H1 (cell line): ENCODE results near the gene PPAT. TPM values are rescaled to one million over a fixed set of nuclear protein-coding genes. Genes with fewer than 3 reads are reported as not detected.

Experiments
- CTCF ChIA-PET: fragments of 300-600 bp; sonication (Branson Sonifier 250); formaldehyde crosslinking; loops from one replicate; lab custom pipeline; 2021; ENCODE audit not compliant: partially characterized antibody; lab: Charles Lee
- POLR2A ChIA-PET: fragments of 300-600 bp; sonication (Branson Sonifier 250); formaldehyde crosslinking; loops from one replicate; lab custom pipeline; 2021; ENCODE audit warnings: inconsistent platforms; ENCODE audit not compliant: partially characterized antibody; lab: Charles Lee
- DNase-seq, 2 experiments: peaks; one replicate each; pipeline versions ENCODE4 v3.0.0 to v3.0.0-alpha.2; 2010 to 2022; ENCODE audit warnings: low spot score in 2 of 2, low read depth in 1 of 2, mixed read lengths in 1 of 2
- FAIRE-seq: peaks from 2 replicates; lab custom pipeline; 2011; peaks lifted over from hg19 to GRCh38; lab: Jason Lieb, UNC
- H2AFZ ChIP-seq: 2 replicates; pipeline ENCODE4 v1.8.1; 2012; ENCODE audit warnings: low read length, inconsistent platforms
- H2AK5ac ChIP-seq: 2 replicates; pipeline ENCODE4 v1.6.1; 2013; ENCODE audit warnings: low read depth, low read length
- H2BK120ac ChIP-seq: replicated peaks from 2 replicates; pipeline ENCODE3; 2013; ENCODE audit warnings: low read depth, low read length, inconsistent platforms
- H2BK12ac ChIP-seq: 2 replicates; pipeline ENCODE4 v1.6.1; 2013; ENCODE audit warnings: low read depth, low read length
- H2BK15ac ChIP-seq: 2 replicates; pipeline ENCODE4 v1.6.1; 2013; ENCODE audit warnings: low read length
- H2BK20ac ChIP-seq: 2 replicates; pipeline ENCODE4 v1.6.1; 2013; ENCODE audit warnings: low read length
- H2BK5ac ChIP-seq: 2 replicates; pipeline ENCODE4 v1.6.1; 2013; ENCODE audit warnings: low read depth, low read length
- H3K14ac ChIP-seq: 2 replicates; pipeline ENCODE4 v1.6.1; 2013; ENCODE audit warnings: inconsistent platforms; ENCODE audit not compliant: insufficient read length
- H3K18ac ChIP-seq: 2 replicates; pipeline ENCODE4 v1.6.1; 2013; ENCODE audit warnings: low read length; ENCODE audit errors: extremely low read depth
- H3K23ac ChIP-seq: 2 replicates; pipeline ENCODE4 v1.6.1; 2013; ENCODE audit warnings: inconsistent platforms; ENCODE audit not compliant: insufficient read length
- H3K23me2 ChIP-seq: 2 replicates; pipeline ENCODE4 v1.6.1; 2013; ENCODE audit warnings: low read depth, low read length
- H3K27ac ChIP-seq: 2 replicates; pipeline ENCODE4 v1.6.1; 2011; ENCODE audit warnings: low read depth, low read length, inconsistent platforms
- H3K27me3 ChIP-seq, 4 experiments: replicated peaks in 1 of 4; 1 replicate in 1 of 4; 2 replicates in 3 of 4; pipeline versions ENCODE4 v1.6.1 to v1.8.1; 2011 to 2013; ENCODE audit warnings: low read length in 3 of 4, mild to moderate bottlenecking in 3 of 4, inconsistent platforms in 2 of 4, mixed read lengths in 2 of 4, moderate library complexity in 1 of 4; ENCODE audit not compliant: control insufficient read depth in 3 of 4, insufficient read depth in 3 of 4; ENCODE audit errors: extremely low read depth in 1 of 4
- H3K36me3 ChIP-seq, 4 experiments: 2 replicates each; pipeline versions ENCODE4 v1.6.1 to v1.8.1; 2011 to 2013; ENCODE audit warnings: mild to moderate bottlenecking in 4 of 4, low read length in 3 of 4, moderate library complexity in 2 of 4, control low read depth in 1 of 4, inconsistent platforms in 1 of 4; ENCODE audit not compliant: insufficient read depth in 4 of 4, control insufficient read depth in 2 of 4
- H3K4ac ChIP-seq: replicated peaks from 2 replicates; pipeline ENCODE3; 2013; ENCODE audit warnings: low read length, low read depth, mixed read lengths, inconsistent platforms; ENCODE audit not compliant: insufficient read length
- H3K4me1 ChIP-seq, 4 experiments: replicated peaks in 1 of 4; 1 replicate in 1 of 4; 2 replicates in 3 of 4; pipeline versions ENCODE4 v1.6.1 to v1.8.1; 2011 to 2013; ENCODE audit warnings: low read length in 3 of 4, inconsistent platforms in 2 of 4, mixed read lengths in 1 of 4; ENCODE audit not compliant: insufficient read depth in 4 of 4, control insufficient read depth in 3 of 4
- H3K4me2 ChIP-seq, 2 experiments: 2 replicates each; pipeline versions ENCODE4 v1.6.1 to v1.8.1; 2011 to 2013; ENCODE audit warnings: low read depth in 2 of 2, low read length in 2 of 2, control low read depth in 1 of 2, inconsistent platforms in 1 of 2, mild to moderate bottlenecking in 1 of 2; ENCODE audit not compliant: insufficient read depth in 1 of 2
- H3K4me3 ChIP-seq, 4 experiments: fragments of 200-600, 300-600 bp in 1 of 4; sonication (generic), shearing (Covaris generic), sonication (Bioruptor Twin) in 1 of 4; 2 replicates each; pipeline versions ENCODE4 v1.5.1 to v1.8.1; 2011 to 2016; ENCODE audit warnings: low read length in 4 of 4, low read depth in 3 of 4, control low read depth in 2 of 4, inconsistent platforms in 2 of 4, mild to moderate bottlenecking in 2 of 4, mixed read lengths in 1 of 4, moderate library complexity in 1 of 4; ENCODE audit not compliant: insufficient read depth in 2 of 4; ENCODE audit errors: extremely low read depth in 1 of 4
- H3K56ac ChIP-seq: replicated peaks from 2 replicates; pipeline ENCODE3; 2013; ENCODE audit warnings: low read depth, mild to moderate bottlenecking, mixed read lengths, low read length, inconsistent platforms; ENCODE audit not compliant: insufficient read length
- H3K79me1 ChIP-seq: 2 replicates; pipeline ENCODE4 v1.6.1; 2013; ENCODE audit warnings: low read depth, low read length, control low read depth
- H3K79me2 ChIP-seq, 2 experiments: 2 replicates each; pipeline versions ENCODE4 v1.6.1 to v1.8.1; 2012 to 2013; ENCODE audit warnings: low read length in 2 of 2, mild to moderate bottlenecking in 2 of 2, inconsistent platforms in 1 of 2; ENCODE audit not compliant: insufficient read depth in 2 of 2, control insufficient read depth in 1 of 2
- H3K9ac ChIP-seq, 4 experiments: replicated peaks in 1 of 4; 1 replicate in 1 of 4; 2 replicates in 3 of 4; pipeline versions ENCODE4 v1.6.1 to v1.8.1; 2011 to 2013; ENCODE audit warnings: low read depth in 3 of 4, low read length in 3 of 4, control low read depth in 2 of 4, mild to moderate bottlenecking in 2 of 4, moderate library complexity in 2 of 4, inconsistent platforms in 1 of 4; ENCODE audit errors: extremely low read depth in 1 of 4
- H3K9me3 ChIP-seq, 2 experiments: 2 replicates each; pipeline versions ENCODE4 v1.6.1 to v1.8.1; 2012 to 2013; ENCODE audit warnings: mild to moderate bottlenecking in 2 of 2, moderate library complexity in 2 of 2, control low read depth in 1 of 2, inconsistent platforms in 1 of 2, low read depth in 1 of 2, low read length in 1 of 2, mixed read lengths in 1 of 2; ENCODE audit not compliant: insufficient read depth in 2 of 2
- H4K20me1 ChIP-seq, 2 experiments: replicated peaks in 1 of 2; 2 replicates each; pipeline versions ENCODE3 to v1.8.1; 2011 to 2013; ENCODE audit warnings: inconsistent platforms in 2 of 2, low read length in 2 of 2, mild to moderate bottlenecking in 1 of 2; ENCODE audit not compliant: insufficient read depth in 2 of 2, control insufficient read depth in 1 of 2
- H4K5ac ChIP-seq: 2 replicates; pipeline ENCODE4 v1.6.1; 2013; ENCODE audit warnings: low read length, low read depth, mixed read lengths, inconsistent platforms; ENCODE audit not compliant: insufficient read length
- H4K8ac ChIP-seq: 2 replicates; pipeline ENCODE4 v1.8.0; 2013; ENCODE audit warnings: mild to moderate bottlenecking, moderate library complexity, low read length, inconsistent platforms; ENCODE audit not compliant: insufficient read depth; ENCODE audit errors: extremely low read depth
- H4K91ac ChIP-seq: replicated peaks from 2 replicates; pipeline ENCODE3; 2013; ENCODE audit warnings: low read length, mixed read lengths, inconsistent platforms; ENCODE audit not compliant: insufficient read length
- BRCA1 ChIP-seq: IDR thresholded peaks from 2 replicates; pipeline ENCODE4 v1.6.1; 2012; ENCODE audit warnings: low read depth, low read length, improper control_type of control experiment
- CEBPB ChIP-seq: IDR thresholded peaks from 2 replicates; pipeline ENCODE4 v1.6.1; 2012; ENCODE audit warnings: low read depth, low read length
- PHF8 ChIP-seq: fragments of 200-600 bp; sonication (generic); conservative IDR thresholded peaks from 2 replicates; pipeline ENCODE4 v1.7.1; 2012; ENCODE audit warnings: low read depth, mild to moderate bottlenecking, inconsistent platforms, low read length, moderate library complexity
- WGBS, 2 experiments: shearing (Covaris generic) in 1 of 2; methylation state at CpG; one replicate each; pipeline versions ENCODE4 v1.1.6 to v1.1.7; 2013 to 2015; ENCODE audit warnings: low lambda C conversion rate in 2 of 2, mixed read lengths in 2 of 2, inconsistent platforms in 1 of 2, low coverage in 1 of 2, missing lambda C conversion rate in 1 of 2; ENCODE audit not compliant: insufficient replicate concordance in 2 of 2, insufficient coverage in 1 of 2, insufficient read length in 1 of 2; ENCODE audit errors: extremely low coverage in 1 of 2, missing lambda C conversion rate in 1 of 2; 5-methylcytosine and 5-hydroxymethylcytosine counted together
- polyA plus RNA-seq, 7 experiments: library from polyadenylated mRNA; depleted of rRNA in 3 of 7; stranded (reverse) in 5 of 7; unstranded in 2 of 7; fragments of >200 nt in 5 of 7; fragments of 200-250 nt in 2 of 7; gene quantifications; 1 replicate in 5 of 7; 2 replicates in 1 of 7; 4 replicates in 1 of 7; pipeline versions ENCODE4 v1.2.1 to v1.2.3, GENCODE V29; 2011 to 2013; ENCODE audit warnings: missing spikeins in 2 of 7, mixed read lengths in 2 of 7
- total RNA-seq: library from RNA; stranded (reverse); fragmentation: NEBNext Ultra II Directional; extraction: Animal tissue kit (Norgen Biotek cat#: 25700); gene quantifications from 2 replicates; pipeline ENCODE4 v1.2.1, GENCODE V29; 2021

PPAT gene
- total and polyA plus RNA-seq, 2 of the 8 experiments (the other 6 are each of a cell fraction or from before 2014, with no cell fraction given) = 24.5 to 104 TPM

DNA sequence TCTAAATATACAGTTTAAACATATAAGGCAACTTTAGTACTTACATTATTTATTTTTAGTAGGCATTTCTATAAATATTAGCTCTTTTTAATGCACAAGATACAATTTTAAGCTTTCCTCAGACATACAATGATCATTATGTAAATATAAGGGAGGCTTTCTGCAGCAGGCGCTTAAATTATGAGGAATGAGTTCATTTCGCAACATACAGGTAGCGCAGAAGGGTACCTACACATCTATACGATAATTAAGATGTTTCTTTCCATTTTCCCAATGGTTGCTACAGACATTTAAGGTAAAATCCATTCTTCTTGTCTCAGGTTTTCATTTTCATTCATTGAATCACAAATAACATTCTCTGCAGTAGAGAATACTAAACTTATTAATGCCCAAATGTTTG is 49.3 kb downstream of the PPAT start:
- H2AFZ ChIP-seq = no peak overlapping the region
- H3K14ac ChIP-seq = no peak overlapping the region

More for the DNA sequence above, 49.3 kb downstream of the PPAT start:
- H3K9me3 ChIP-seq = no peaks in the 10 kb centered on the region
- H3K4ac ChIP-seq = no peak overlapping the region
- 0 out of 2 replicates have a peak, but pooled peaks cover 2% of the 10 kb centered on the region for H3K79me1 ChIP-seq
- H3K56ac ChIP-seq = no peak overlapping the region
- H4K20me1 ChIP-seq = no peaks in the 10 kb centered on the region
- no peak overlapping the region for H3K9ac ChIP-seq
- H4K91ac ChIP-seq = no peak overlapping the region
- H2BK5ac ChIP-seq = no peak overlapping the region
- WGBS, 2 experiments = 95% methylated on average over 4 of the region's 4 CpGs; no CpG with 5 or more reads in 1 of the 2 experiments
- no peak overlapping the region for H2AK5ac ChIP-seq
- POLR2A ChIA-PET = interaction anchor here (1.2 to 6.1 kb wide), 8 partner anchors 12 to 465 kb away, joined by 3 to 75 read pairs (median 6); partner anchors contain the start of genes CEP135, PAICS and PPAT
- DNase-seq = no peak
- H3K27ac ChIP-seq = no peak overlapping the region; the same call in 1 of the 2 replicates
- peaks cover 0 to 20% of the 10 kb centered on the region in 2 experiments; a peak in 1 of 4 replicates for H3K79me2 ChIP-seq
- H2BK15ac ChIP-seq = no peak overlapping the region
- H3K18ac ChIP-seq = no peak overlapping the region
- FAIRE-seq = no peak
- CTCF ChIA-PET = no interaction called here
- H3K23ac ChIP-seq = no peak overlapping the region
- no peak overlapping the region for H2BK120ac ChIP-seq
- no peak overlapping the region for H2BK20ac ChIP-seq
- H4K8ac ChIP-seq = no peak overlapping the region
- no peaks in the 10 kb centered on the region for H3K36me3 ChIP-seq
- peak overlapping the region in 1 of 2 experiments; percentile 26; a peak in 1 of 4 replicates for H3K4me2 ChIP-seq
- H3K4me1 ChIP-seq = peaks cover 0 to 5% (median 0%) of the 10 kb centered on the region in 4 experiments; a peak in 1 of 7 replicates
- H4K5ac ChIP-seq = no peak overlapping the region
- H2BK12ac ChIP-seq = no peak overlapping the region
- H3K4me3 ChIP-seq = peak overlapping the region in 2 of 4 experiments; percentile 28 to 94; a peak in 3 of 8 replicates
- H3K23me2 ChIP-seq = peaks cover 4% of the 10 kb centered on the region; the same call in 1 of the 2 replicates
- TF ChIP-seq BRCA1 = no peak
- peak; percentile 55; the same call in 1 of the 2 replicates for TF ChIP-seq CEBPB
- TF ChIP-seq PHF8 = no peak
- H3K27me3 ChIP-seq = no peaks in the 10 kb centered on the region
